Measurements from ENCODE around the gene IL23A.
A peak's percentile ranks its signal among the peaks of the same experiment; 100 is the strongest.

IL23A gene

DNA sequence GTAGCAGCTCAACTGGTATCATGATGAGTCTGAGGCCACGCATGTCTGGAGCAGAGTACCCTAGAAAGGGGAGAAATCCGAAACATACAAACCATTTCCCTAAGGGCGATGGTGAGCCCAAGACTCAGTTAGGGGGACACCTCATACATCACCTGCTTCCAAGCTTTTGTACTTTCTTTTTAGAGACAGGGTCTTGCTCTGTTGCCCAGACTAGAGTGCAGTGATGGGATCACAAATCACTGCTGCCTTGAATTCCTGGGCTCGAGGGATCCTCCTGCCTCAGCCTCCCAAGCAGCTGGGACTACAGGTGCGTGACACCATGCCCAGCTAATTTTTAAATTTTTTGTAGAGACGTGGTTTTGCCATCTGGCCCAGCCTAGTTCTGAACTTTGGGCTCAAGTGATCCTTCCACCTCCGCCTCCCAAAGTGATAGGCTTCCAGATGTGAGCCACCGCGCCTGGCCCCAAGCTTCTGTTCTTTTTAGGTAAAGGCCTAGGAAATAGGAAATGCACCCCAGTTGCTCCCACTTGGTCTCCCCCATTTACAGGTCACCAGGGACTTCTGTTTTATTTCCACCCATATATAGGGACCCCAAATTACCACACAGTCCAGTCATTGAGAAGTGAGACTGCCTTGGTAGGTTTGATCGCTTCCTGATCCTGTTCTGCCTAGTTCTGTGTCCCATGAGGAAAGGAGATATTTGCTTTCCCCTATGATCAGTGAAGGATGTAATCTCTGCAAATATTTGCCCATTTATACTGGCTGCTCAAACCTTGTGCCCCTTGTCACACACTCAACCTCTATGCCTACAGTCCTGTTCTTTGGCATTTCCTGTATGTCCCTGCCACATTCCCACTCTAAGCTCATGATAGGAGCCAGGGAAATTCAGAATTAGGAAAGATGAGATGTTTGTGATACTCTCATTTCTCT is 23.7 kb downstream of the IL23A start, which contains the start of gene APOF:
TSS of gene APOF (minus strand) at position 728 of the 930 bp plus-strand sequence. CDS start at position 616, 112 bp downstream.
- H3K4me3 ChIP-seq (ENCODE audit: low read depth, low read length) = no peak within 1 kb of the TSS
- DNase-seq (ENCODE audit: low read depth) = peak; percentile 47
- no peak for TF ChIP-seq CTCF (IDR thresholded peaks at IDR 0.05; ENCODE audit: control insufficient read depth, extremely low read depth, insufficient read depth)

DNA sequence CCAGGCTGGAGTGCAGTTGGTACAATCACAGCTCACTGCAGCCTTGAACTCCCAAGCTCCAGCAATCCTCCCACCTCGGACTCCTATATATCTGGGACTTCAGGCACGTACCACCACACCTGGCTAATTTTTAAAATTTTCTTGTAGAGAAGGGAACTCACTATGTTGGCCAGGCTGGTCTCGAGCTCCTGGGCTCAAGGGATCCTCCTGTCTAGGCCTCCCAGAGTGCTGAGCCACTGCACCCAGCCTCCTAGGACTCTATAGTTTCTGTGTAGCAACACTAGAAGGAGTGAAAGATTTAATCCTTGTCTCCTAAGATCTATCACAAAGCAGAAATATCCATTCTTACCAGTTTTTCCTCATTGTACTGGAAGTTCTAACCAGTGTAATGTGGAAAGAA is 28.3 kb downstream of the IL23A start:
- TF ChIP-seq CTCF (IDR thresholded peaks at IDR 0.05; ENCODE audit: control insufficient read depth, extremely low read depth, insufficient read depth) = no peak
- DNase-seq (ENCODE audit: low read depth) = no peak
- H3K4me3 ChIP-seq (ENCODE audit: low read depth, low read length) = no peak overlapping the region

- no peak overlapping the region for H3K4me3 ChIP-seq (ENCODE audit: low read depth, low read length)
- no peak for DNase-seq (ENCODE audit: low read depth)
- TF ChIP-seq CTCF (IDR thresholded peaks at IDR 0.05; ENCODE audit: control insufficient read depth, extremely low read depth, insufficient read depth) = no peak
These were observed 34.8 kb downstream of the IL23A start for GRCh38 chr12:56373515-56373914.

DNA sequence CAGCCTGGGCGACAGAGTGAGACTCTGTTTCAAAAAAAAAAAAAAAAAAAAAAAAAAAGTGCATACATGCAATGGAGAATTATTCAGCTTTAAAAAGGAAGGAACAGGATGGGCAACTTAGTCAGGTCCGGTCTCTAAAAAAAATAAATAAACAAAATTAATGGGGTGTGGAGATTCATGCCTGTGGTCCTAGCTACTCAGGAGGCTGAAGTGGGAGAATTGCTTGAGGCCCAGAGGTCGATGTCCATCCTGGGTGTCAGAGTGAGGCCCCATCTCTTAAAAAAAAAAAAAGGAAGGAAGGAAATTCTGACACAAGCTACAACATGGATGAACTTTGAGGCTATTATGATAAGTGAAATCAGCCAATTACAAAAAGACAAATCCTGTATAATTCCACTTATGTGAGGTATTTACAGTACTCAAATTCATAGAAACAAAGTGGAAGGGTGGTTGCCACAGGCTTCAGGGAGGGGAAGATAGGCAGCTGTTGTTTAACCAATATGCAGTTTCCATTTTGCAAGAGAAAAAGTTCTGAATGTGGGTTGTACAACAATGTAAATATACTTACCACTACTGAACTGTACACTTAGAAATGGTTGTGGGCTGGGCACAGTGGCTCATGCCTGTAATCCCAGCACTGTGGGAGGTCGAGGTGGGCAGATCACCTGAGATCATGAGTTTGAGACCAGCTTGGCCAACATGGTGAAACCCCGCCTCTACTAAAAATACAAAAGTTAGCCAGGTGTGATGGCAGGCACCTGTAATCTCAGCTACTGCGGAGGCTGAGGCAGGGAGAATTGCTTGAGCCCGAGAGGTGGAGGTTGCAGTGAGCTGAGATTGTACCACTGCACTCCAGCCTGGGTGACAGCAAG is 36.3 kb downstream of the IL23A start:
- no peak overlapping the region for H3K4me3 ChIP-seq (ENCODE audit: low read depth, low read length)
- no peak for TF ChIP-seq CTCF (IDR thresholded peaks at IDR 0.05; ENCODE audit: control insufficient read depth, extremely low read depth, insufficient read depth)
- no peak for DNase-seq (ENCODE audit: low read depth)

GRCh38 chr12:56375598-56376434 is 37.1 kb downstream of the IL23A start:
- H3K4me3 ChIP-seq (ENCODE audit: low read depth, low read length) = no peak overlapping the region
- no peak for TF ChIP-seq CTCF (IDR thresholded peaks at IDR 0.05; ENCODE audit: control insufficient read depth, extremely low read depth, insufficient read depth)
- no peak for DNase-seq (ENCODE audit: low read depth)

GRCh38 chr12:56377310-56377988 is 38.8 kb downstream of the IL23A start:
- TF ChIP-seq CTCF (IDR thresholded peaks at IDR 0.05; ENCODE audit: control insufficient read depth, extremely low read depth, insufficient read depth) = no peak
- H3K4me3 ChIP-seq (ENCODE audit: low read depth, low read length) = no peak overlapping the region
- DNase-seq (ENCODE audit: low read depth) = no peak

Measured in LNCaP clone FGC (cell line).